Heart left ventricle (tissue), 16 donors: ENCODE data around the gene PRR35. TPM values are rescaled to one million over a fixed set of nuclear protein-coding genes. Genes with fewer than 3 reads are reported as not detected.
A peak's percentile ranks its signal among the peaks of the same experiment; 100 is the strongest.

ENCODE experiments used
- ATAC-seq, 4 donors: fragments of 200-7000 bp; cut with Tn5 transposase; one replicate each; pipeline ENCODE4 v1.9.1; 2020 to 2022; ENCODE audit warnings: moderate library complexity in 4 of 4, mild to moderate bottlenecking in 3 of 4, moderate number of reproducible peaks in 1 of 4
- DNase-seq, 5 donors: peaks; one replicate each; pipeline ENCODE4 v3.0.0-alpha.2; 2020
- H3K27ac ChIP-seq, 12 donors: fragments of 200-600 bp; sonication (generic) in 4 of 12; one replicate each; pipeline versions ENCODE4 v1.5.0 to v1.8.0; 2016 to 2022; ENCODE audit warnings: mild to moderate bottlenecking in 2 of 12
- H3K27me3 ChIP-seq, 9 donors: fragments of 200-600 bp; sonication (generic) in 2 of 9; one replicate each; pipeline versions ENCODE4 v1.5.1 to v1.8.0; 2016 to 2022; ENCODE audit warnings: mild to moderate bottlenecking in 3 of 9
- H3K36me3 ChIP-seq, 9 donors: fragments of 200-600 bp; sonication (generic) in 2 of 9; one replicate each; pipeline versions ENCODE4 v1.5.0 to v1.8.0; 2018 to 2022; ENCODE audit warnings: mild to moderate bottlenecking in 2 of 9
- H3K4me1 ChIP-seq, 12 donors: fragments of 200-600 bp; sonication (generic) in 4 of 12; one replicate each; pipeline versions ENCODE4 v1.5.0 to v1.8.0; 2016 to 2022; ENCODE audit warnings: mild to moderate bottlenecking in 3 of 12
- H3K4me3 ChIP-seq, 12 donors: fragments of 200-600 bp; sonication (generic) in 4 of 12; one replicate each; pipeline versions ENCODE4 v1.5.0 to v1.8.0; 2017 to 2022; ENCODE audit warnings: mild to moderate bottlenecking in 9 of 12, moderate library complexity in 4 of 12
- H3K9me3 ChIP-seq, 12 donors: fragments of 200-600 bp; sonication (generic) in 4 of 12; one replicate each; pipeline versions ENCODE4 v1.5.0 to v1.8.0; 2016 to 2022; ENCODE audit warnings: mild to moderate bottlenecking in 1 of 12
- CTCF ChIP-seq, 12 donors: fragments of 200-600 bp; sonication (generic) in 4 of 12; IDR thresholded peaks; one replicate each; pipeline versions ENCODE4 v1.5.0 to v1.8.0; 2018 to 2022; ENCODE audit warnings: antibody characterized with exemption in 12 of 12, mild to moderate bottlenecking in 5 of 12
- POLR2A ChIP-seq, 2 donors: fragments of 450-650 bp; IDR thresholded peaks; one replicate each; pipeline ENCODE4 v1.6.1; 2017; ENCODE audit warnings: antibody characterized with exemption in 2 of 2, mild to moderate bottlenecking in 2 of 2, moderate library complexity in 2 of 2
- WGBS, 4 donors: extraction: QIAGEN DNeasy Blood & Tissue Kit in 2 of 4; methylation state at CpG; one replicate each; pipeline versions ENCODE4 v1.1.5 to v1.1.7; 2013 to 2018; 5-methylcytosine and 5-hydroxymethylcytosine counted together
- intact Hi-C, 10 donors: fragments of 100-400 bp; cut with DNase I; formaldehyde crosslinking; loops; one replicate each; pipeline versions ENCODE4 v1.11.1 to v1.14.2; 2022
- polyA plus RNA-seq, 2 donors: library from polyadenylated mRNA; stranded (reverse); fragments of 200-250 nt; gene quantifications; one replicate each; pipeline ENCODE4 v1.2.3, GENCODE V29; 2013
- total RNA-seq, 9 donors: library from RNA; depleted of rRNA in 2 of 9; stranded (reverse); fragments of >200 nt in 2 of 9; fragmentation: NEBNext Ultra II Directional in 3 of 9; extraction: Animal tissue kit (Norgen Biotek cat#: 25700) in 3 of 9; gene quantifications; one replicate each; pipeline versions ENCODE4 v1.1.0 to v1.2.4, GENCODE V29; 2016 to 2023
- donor health status: ischemic (EF 13 %, LVEDD 7.1; RV severe dilation, severe dysfunction).
- donor health status: healthy with polysubstance abuse.
- donor health status: DM: no; HTN: yes; CAD: no.
- donor health status: DM: no; HTN: no; CAD: no.
- donor health status: ischemic (EF 25% LVEDD 6.9; RV normal size, moderate dysfunction).
- donor health status: ischemic (EF 25% LVEDD 5.7; RV mildly dilated, moderate dysfunction).
- donor health status: healthy.
- donor health status: DM: yes; HTN: yes; CAD: no.
- donor health status: ischemic (EF 35%, LVEDD 5.7; RV mildly dilated, moderate dysfunction).
- donor health status: nonischemic (EF 11% LVEDD 7.7; RV severe dilation, severe dysfunction).
- donor health status: DM: yes; HTN: yes; CAD: no.
- donor health status: PGD.
- donor health status: ischemic (EF 29% LVEDD 5.4; RV normal size, mild dysfunction).
- donor health status: nonischemic (EF 23%, LVEDD 6.1; RV moderate dilation, normal function).

The PRR35 gene
- total and polyA plus RNA-seq, 11 donors, result not detected

GRCh38 chr16:600781-601180, 40.6 kb downstream of the PRR35 start:
- DNase-seq (peak in 1 of 5 donors; percentile 12), ATAC-seq (no peak)
- Histone ChIP-seq H3K9me3 (peaks cover 0 to 7% (median 0%) of the 10 kb centered on the region in 12 donors), H3K4me3 (no peak overlapping the region), H3K4me1 (peaks cover 0 to 2% (median 0%) of the 10 kb centered on the region in 12 donors), H3K27me3 (no peaks in the 10 kb centered on the region), H3K36me3 (peaks cover 0 to 16% (median 4%) of the 10 kb centered on the region in 9 donors), H3K27ac (no peak overlapping the region)
- TF ChIP-seq CTCF (IDR thresholded peaks at IDR 0.05), result peak in 1 of 12 donors; percentile 11
- no peak for TF ChIP-seq POLR2A (IDR thresholded peaks at IDR 0.05)
- WGBS, 4 donors, result 53 to 64% (median 57%) methylated on average over 7 of the region's 7 CpGs
- intact Hi-C loops, result no loop called here

- Histone ChIP-seq H3K27me3 (no peaks in the 10 kb centered on the region), H3K9me3 (peaks cover 0 to 7% (median 0%) of the 10 kb centered on the region in 12 donors), H3K36me3 (peaks cover 0 to 9% (median 4%) of the 10 kb centered on the region in 9 donors), H3K4me1 (peaks cover 0 to 5% (median 0%) of the 10 kb centered on the region in 12 donors), H3K27ac (no peak overlapping the region), H3K4me3 (no peak overlapping the region)
- ATAC-seq (no peak), DNase-seq (no peak)
- 85 to 91% (median 87%) methylated on average over 5 of the region's 5 CpGs for WGBS, 4 donors
- TF ChIP-seq POLR2A (IDR thresholded peaks at IDR 0.05) (no peak), CTCF (IDR thresholded peaks at IDR 0.05) (no peak)
- intact Hi-C loops, result no loop called here
Observed at GRCh38 chr16:603933-604332, 43.7 kb downstream of the PRR35 start.

- DNase-seq, result no peak
- WGBS, 4 donors, result 93 to 97% (median 94%) methylated on average over 16 to 22 of the region's 22 CpGs
- Histone ChIP-seq H3K27me3 (no peaks in the 10 kb centered on the region), H3K4me1 (peaks cover 0 to 19% (median 0%) of the 10 kb centered on the region in 12 donors), H3K9me3 (peaks cover 0 to 7% (median 0%) of the 10 kb centered on the region in 12 donors), H3K27ac (no peak overlapping the region), H3K4me3 (no peak overlapping the region), H3K36me3 (no peaks in the 10 kb centered on the region)
- TF ChIP-seq POLR2A (IDR thresholded peaks at IDR 0.05) (no peak), CTCF (IDR thresholded peaks at IDR 0.05) (no peak)
- ATAC-seq, result no peak
- intact Hi-C loops, result no loop called here
Observed at GRCh38 chr16:606656-607307, 46.6 kb downstream of the PRR35 start.

GRCh38 chr16:608019-608418, 47.8 kb downstream of the PRR35 start:
- Histone ChIP-seq H3K27ac (no peak overlapping the region), H3K4me3 (no peak overlapping the region), H3K27me3 (no peaks in the 10 kb centered on the region), H3K36me3 (no peaks in the 10 kb centered on the region), H3K4me1 (peaks cover 0 to 19% (median 0%) of the 10 kb centered on the region in 12 donors), H3K9me3 (peaks cover 0 to 7% (median 0%) of the 10 kb centered on the region in 12 donors)
- DNase-seq (no peak), ATAC-seq (no peak)
- TF ChIP-seq CTCF (IDR thresholded peaks at IDR 0.05) (no peak), POLR2A (IDR thresholded peaks at IDR 0.05) (no peak)
- 89 to 93% (median 90%) methylated on average over 10 of the region's 10 CpGs for whole genome bisulfite sequencing, 4 donors
- intact Hi-C loops, result no loop called here
